Stimulated activated CD8-positive, alpha-beta memory T cell treated with anti-CD3 and anti-CD28 coated beads, Interleukin-12 subunit alpha, Interleukin-12 subunit beta, amount 100 ng/mL, for 24 hours (primary cell): ENCODE results near the gene ODAD3.
"Not testable (repeated sequence)": the region's sequence is repeated elsewhere in the genome, so short reads cannot be mapped to it uniquely, and the experiment has no call there.

Source experiments
- DNase-seq: peaks from one replicate; pipeline ENCODE4 v3.0.0-alpha.2; 2020; ENCODE audit errors: extremely low read depth

The ODAD3 gene

DNA sequence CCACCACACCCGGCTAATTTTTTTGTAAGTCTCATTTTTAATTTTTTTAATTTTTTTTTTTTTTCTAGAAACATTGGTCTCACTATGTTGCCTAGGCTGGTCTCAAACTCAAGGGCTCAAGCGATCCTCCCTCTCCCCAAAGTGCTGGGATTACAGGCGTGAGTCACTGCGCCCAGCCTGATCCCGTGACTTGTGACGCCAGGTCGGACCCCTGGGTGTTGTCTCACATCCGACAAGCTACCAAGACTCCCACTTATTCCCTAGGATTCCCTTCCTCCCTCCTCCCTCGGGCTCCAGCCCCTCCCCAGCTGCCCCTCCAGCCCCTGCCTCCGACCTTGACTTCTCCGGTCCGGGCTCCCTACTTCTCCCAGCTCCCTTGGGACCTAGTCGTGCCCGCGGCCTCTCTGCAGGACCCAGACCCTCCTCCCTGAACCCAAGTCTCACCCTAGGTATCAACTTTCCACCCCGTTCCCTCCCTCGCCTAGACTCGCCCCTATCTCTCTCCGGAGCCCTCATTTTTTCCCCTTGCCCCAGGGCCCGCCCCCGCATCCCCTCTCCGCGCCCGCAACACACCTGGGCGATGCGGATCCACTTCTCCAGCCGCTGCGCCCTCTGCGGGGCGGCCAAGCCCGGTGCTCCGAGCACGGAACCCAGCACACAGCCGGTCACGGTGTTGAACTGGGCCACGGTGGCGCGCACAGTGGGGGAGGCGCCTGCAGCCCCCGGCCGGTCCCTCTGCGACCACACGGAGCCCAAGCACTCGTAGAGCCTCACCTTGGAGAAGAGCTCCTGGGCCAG, 28.9 kb downstream of the ODAD3 start:
- DNase-seq, result no peak

- no peak for DNase-seq
Observed at GRCh38 chr19:11404588-11405222, 30.2 kb downstream of the ODAD3 start.

- no peak for DNase-seq
Observed at GRCh38 chr19:11401808-11402543, 32.9 kb downstream of the ODAD3 start.

GRCh38 chr19:11400798-11401197, 34.1 kb downstream of the ODAD3 start:
- DNase-seq, result no peak

- no peak for DNase-seq
Observed at GRCh38 chr19:11399667-11400066, 35.3 kb downstream of the ODAD3 start.

DNA sequence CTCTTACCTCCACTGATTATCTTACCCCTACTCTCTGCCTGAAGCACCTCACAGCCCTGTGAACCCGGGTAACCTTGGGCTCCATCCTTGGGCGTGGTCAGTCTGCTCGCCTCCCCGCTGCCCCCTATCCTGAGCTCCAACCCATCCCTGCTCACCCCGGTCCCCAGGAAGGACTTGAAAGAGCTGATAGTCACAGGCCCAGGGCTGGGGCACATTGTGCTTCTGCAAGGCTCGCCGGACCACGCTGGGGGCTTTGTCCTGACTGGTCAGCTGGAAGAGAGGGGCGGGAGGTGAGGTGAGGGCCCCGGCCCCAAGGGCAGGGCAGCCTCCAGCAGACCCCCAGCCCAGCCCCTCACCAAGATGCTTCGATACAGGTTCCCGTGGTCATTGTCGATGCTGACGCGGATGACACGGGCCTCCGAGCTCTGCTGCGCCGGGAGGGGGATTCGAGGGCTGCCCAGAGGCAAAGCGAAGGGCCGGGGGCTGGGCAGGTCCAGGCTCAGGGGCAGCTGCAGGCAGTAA, 37.8 kb downstream of the ODAD3 start:
- no peak for DNase-seq

- no peak for DNase-seq
Observed at GRCh38 chr19:11390933-11391680, 43.8 kb downstream of the ODAD3 start.

DNA sequence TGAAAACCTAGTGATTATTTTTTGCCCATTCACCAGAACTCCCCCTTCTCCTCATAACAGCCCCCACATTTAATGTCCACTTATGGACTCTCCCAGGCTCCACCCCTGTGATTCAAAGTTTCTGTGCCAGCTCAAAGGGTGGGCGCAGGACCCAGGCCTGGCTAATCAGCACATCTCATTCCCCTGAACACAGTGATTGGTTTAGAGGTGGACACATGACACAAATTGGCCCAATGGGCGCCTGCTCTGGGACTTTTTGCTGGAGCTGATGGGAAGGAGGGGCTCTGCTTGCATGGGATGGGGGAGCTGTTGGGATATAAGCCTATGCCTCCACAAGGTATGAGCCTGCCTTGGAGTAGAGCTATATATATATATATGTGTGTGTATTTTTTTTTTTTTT, 44.6 kb downstream of the ODAD3 start:
- no peak for DNase-seq

- DNase-seq, result no peak
Observed at GRCh38 chr19:11387162-11388034, 47.5 kb downstream of the ODAD3 start.

DNA sequence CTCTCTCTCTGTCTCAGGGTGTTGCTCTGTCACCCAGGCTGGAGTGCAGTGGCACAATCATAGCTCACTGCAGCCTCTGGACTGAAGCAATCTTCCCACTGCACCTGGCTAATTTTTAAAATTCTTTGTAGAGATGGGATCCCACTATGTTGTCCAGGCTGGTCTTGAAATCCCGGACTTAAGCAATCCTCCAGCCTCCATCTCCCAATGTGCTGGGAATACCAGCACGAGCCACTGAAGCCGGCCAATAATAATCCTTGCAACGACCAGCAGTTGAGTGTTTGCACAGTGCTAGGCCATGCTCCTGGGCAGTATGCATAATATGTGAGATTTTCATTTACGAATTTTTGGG, 50.2 kb downstream of the ODAD3 start:
- no peak for DNase-seq

GRCh38 chr19:11383706-11384048, 51.2 kb downstream of the ODAD3 start:
- DNase-seq, result no peak

GRCh38 chr19:11382898-11383705, 51.8 kb downstream of the ODAD3 start:
- no peak for DNase-seq

GRCh38 chr19:11380653-11381537, 54.0 kb downstream of the ODAD3 start:
- DNase-seq, result peak; percentile 82

- DNase-seq, result no peak
Observed at GRCh38 chr19:11379857-11380350, 55.0 kb downstream of the ODAD3 start.

DNA sequence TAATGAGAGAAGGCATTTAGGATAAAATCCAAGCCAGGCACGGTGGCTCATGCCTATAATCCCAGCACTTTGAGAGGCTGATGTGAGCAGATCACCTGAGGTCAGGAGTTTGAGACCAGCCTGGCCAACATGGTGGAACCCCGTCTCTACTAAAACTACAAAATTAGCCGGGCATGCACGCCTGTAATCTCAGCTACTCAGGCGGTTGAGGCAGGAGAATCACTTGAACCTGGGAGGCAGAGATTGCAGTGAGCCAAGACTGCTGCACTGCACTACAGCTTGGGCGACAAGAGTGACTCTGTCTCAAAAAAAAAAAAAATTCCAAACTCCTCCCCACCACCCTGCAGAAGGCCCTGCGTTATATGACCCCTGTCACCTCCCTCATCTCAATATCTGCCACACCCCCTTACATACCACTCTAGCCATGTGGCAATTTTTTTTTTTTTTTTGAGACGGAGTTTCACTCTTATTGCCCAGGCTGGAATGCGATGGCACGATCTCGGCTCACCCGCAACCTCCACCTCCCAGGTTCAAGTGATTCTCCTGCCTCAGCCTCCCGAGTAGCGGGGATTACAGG, 55.6 kb downstream of the ODAD3 start:
- DNase-seq, result not testable (repeated sequence)

DNA sequence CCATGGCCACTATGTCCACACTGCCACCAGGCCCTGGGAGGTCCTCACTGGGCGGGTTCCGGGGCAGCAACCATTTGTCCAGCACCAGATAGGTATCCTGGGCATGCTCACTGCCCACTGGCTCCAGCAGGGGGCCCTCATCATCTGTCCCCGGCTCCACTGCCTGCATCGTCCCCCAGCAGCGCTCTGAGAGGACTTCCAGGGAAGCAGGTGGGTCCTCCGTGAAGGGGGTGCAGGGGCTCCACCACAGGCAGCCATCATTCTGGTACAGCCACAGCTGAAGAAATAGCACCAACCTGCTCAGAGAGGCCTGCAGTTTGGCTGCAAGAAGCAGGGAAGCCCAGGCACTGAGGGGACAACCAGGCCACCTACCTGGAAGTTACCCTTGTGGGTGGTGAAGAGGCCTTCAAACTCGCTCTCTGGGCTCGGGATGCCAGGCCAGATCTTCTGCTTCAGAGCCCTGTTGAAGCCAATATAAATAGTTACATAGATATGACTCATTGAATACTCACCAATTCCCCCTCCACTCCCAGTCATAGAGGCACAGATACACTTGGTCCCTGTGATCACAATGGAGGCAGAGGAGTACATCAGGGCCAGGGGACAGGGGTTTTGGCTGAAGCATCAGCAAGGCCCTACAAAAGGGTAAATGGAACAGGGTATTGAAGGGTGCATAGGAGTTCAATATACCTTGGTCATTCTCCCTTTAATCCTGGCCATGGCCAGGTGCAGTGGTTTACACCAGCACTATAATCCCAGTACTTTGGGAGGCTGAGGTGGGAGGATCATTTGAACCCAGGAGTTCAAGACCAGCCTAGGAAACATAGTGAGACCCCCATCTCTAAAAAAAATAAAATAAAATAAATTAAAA, 56.4 kb downstream of the ODAD3 start:
- DNase-seq, result no peak

DNA sequence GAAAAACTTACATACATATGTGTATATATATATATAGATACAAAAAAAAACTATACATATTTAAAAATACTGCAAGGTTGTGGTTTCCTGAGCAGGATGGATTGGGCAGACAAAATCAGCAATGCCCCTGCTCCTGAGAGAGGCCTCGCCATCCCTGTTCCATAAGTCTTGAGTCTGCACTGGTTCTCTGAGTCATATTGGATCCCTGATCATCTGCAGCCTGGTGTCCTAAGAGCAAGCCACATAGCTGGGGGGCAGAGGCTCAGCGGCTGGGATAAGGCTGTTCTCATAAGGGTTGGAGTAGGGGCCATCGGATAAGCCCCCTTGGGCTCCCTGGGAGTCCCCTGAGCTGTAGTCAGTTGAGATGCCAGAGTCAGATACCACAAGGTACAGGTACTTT, 57.2 kb downstream of the ODAD3 start:
- no peak for DNase-seq

DNA sequence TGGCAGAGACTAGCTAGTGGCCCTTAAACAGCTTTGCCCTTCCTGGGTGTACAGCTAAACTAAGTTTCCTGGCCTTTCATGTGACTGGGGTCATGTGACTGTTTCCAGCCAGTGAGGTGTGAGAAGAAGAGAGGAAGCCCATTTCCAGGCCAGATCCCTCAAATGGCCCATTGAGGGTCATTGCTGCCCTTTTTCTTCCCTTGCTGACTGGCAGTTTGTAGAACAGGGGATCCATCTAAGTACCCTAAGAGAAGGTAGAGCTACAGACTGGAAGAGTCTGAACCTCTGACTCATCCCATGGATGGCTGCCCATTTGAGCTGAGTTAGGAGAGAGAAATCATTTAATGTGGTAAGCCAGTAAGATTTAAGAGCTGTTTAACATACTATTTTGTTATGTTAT, 57.7 kb downstream of the ODAD3 start:
- DNase-seq, result no peak
